HepG2 (cell line): ENCODE measurements around the gene INTS6L. TPM values are rescaled to one million over a fixed set of nuclear protein-coding genes. Genes with fewer than 3 reads are reported as not detected.

Experiments used
- ATAC-seq: fragments of 200-7000 bp; cut with Tn5 transposase; 3 replicates; pipeline ENCODE4 v1.9.1; 2020; ENCODE audit warnings: mild to moderate bottlenecking, moderate library complexity
- BruUV-seq: library from RNA; stranded (reverse); fragments of 400-500 nt; replicated peaks from 2 replicates; lab custom pipeline; 2021; lab: Mats Ljungman, UMichigan
- CTCF ChIA-PET: fragments of 300-600 bp; formaldehyde crosslinking; extraction: SDS; loops from one replicate; lab custom pipeline; 2021; ENCODE audit warnings: low total read pairs, inconsistent platforms, low intra/inter-chr PET ratio; lab: Yijun Ruan, JAX
- POLR2A ChIA-PET: fragments of 350-600 bp; sonication (Branson Sonifier 250); formaldehyde crosslinking; loops from one replicate; lab custom pipeline; 2020; ENCODE audit warnings: antibody characterized with exemption, inconsistent platforms; lab: Yijun Ruan, JAX
- DNase-seq: peaks from one replicate; pipeline ENCODE4 v3.0.0-alpha.2; 2015; ENCODE audit warnings: low spot score
- FAIRE-seq: peaks from 3 replicates; lab custom pipeline; 2011; peaks lifted over from hg19 to GRCh38; lab: Jason Lieb, UNC
- H2AFZ ChIP-seq: one replicate; pipeline ENCODE4 v1.6.1; 2011; ENCODE audit warnings: low read length, inconsistent platforms
- H3K27ac ChIP-seq: fragments of 300-600 bp; 3 replicates; pipeline ENCODE4 v1.8.0; 2011; ENCODE audit warnings: mixed run types, mild to moderate bottlenecking, mixed read lengths, low read length, inconsistent platforms; ENCODE audit not compliant: insufficient read depth; ENCODE audit errors: extremely low read length
- H3K27me3 ChIP-seq, 2 experiments: fragments of 200-600 bp in 1 of 2; 2 replicates in 1 of 2; 3 replicates in 1 of 2; pipeline versions ENCODE4 v1.6.0 to v1.8.0; 2011; ENCODE audit warnings: low read length in 2 of 2, mild to moderate bottlenecking in 2 of 2, moderate library complexity in 2 of 2, inconsistent platforms in 1 of 2; ENCODE audit not compliant: insufficient read depth in 2 of 2, control insufficient read depth in 1 of 2
- H3K36me3 ChIP-seq, 2 experiments: fragments of 200-600 bp in 1 of 2; replicated peaks in 1 of 2; 2 replicates in 1 of 2; 3 replicates in 1 of 2; pipeline versions ENCODE4 v1.5.1 to v1.8.0; 2011; ENCODE audit warnings: low read length in 2 of 2, inconsistent platforms in 1 of 2; ENCODE audit not compliant: insufficient read depth in 2 of 2, control insufficient read depth in 1 of 2
- H3K4me1 ChIP-seq: 2 replicates; pipeline ENCODE4 v1.5.1; 2012; ENCODE audit warnings: low read length, inconsistent platforms; ENCODE audit not compliant: insufficient read depth
- H3K4me2 ChIP-seq: 2 replicates; pipeline ENCODE4 v1.6.0; 2011; ENCODE audit warnings: low read depth, low read length, inconsistent platforms
- H3K4me3 ChIP-seq, 3 experiments: fragments of 200-600 bp in 1 of 3; sonication (generic), shearing (Covaris generic) in 1 of 3; replicated peaks in 1 of 3; 2 replicates each; pipeline ENCODE4 v1.5.1; 2011 to 2016; ENCODE audit warnings: low read length in 3 of 3, inconsistent platforms in 2 of 3, low read depth in 2 of 3, mild to moderate bottlenecking in 2 of 3, control low read depth in 1 of 3, mixed read lengths in 1 of 3; ENCODE audit not compliant: insufficient read depth in 1 of 3
- H3K79me2 ChIP-seq: one replicate; pipeline ENCODE4 v1.6.1; 2011; ENCODE audit warnings: low read length, inconsistent platforms; ENCODE audit not compliant: insufficient read depth
- H3K9ac ChIP-seq: 2 replicates; pipeline ENCODE4 v1.6.0; 2011; ENCODE audit warnings: mild to moderate bottlenecking, low read depth, low read length, inconsistent platforms; ENCODE audit not compliant: insufficient read depth
- H3K9me3 ChIP-seq: 2 replicates; pipeline ENCODE4 v1.5.1; 2012; ENCODE audit warnings: mild to moderate bottlenecking, low read length
- H4K20me1 ChIP-seq: 2 replicates; pipeline ENCODE4 v1.6.0; 2011; ENCODE audit warnings: inconsistent platforms, mild to moderate bottlenecking, low read length, moderate library complexity; ENCODE audit not compliant: insufficient read depth
- ATF3 ChIP-seq: sonication (generic); formaldehyde crosslinking; IDR thresholded peaks from 2 replicates; pipeline ENCODE4 v1.4.0; 2020; ENCODE audit warnings: missing genetic modification reagents
- FIP1L1 ChIP-seq: fragments of 200-400 bp; formaldehyde crosslinking; IDR thresholded peaks from 2 replicates; pipeline ENCODE4 v1.6.1; 2018; ENCODE audit warnings: low read depth, mild to moderate bottlenecking, low read length, moderate library complexity, borderline replicate concordance; ENCODE audit not compliant: insufficient read depth
- GABPA ChIP-seq, 2 experiments: IDR thresholded peaks; 2 replicates each; pipeline ENCODE4 v1.6.1; 2011 to 2016; ENCODE audit warnings: low read depth in 2 of 2, low read length in 1 of 2, missing biosample characterization in 1 of 2, missing genetic modification characterization in 1 of 2
- HES4 ChIP-seq: sonication (generic); formaldehyde crosslinking; IDR thresholded peaks from 2 replicates; pipeline ENCODE4 v1.9.0; 2021; ENCODE audit warnings: mild to moderate bottlenecking, missing genetic modification reagents, borderline replicate concordance
- HNF1B ChIP-seq: sonication (generic); formaldehyde crosslinking; IDR thresholded peaks from 2 replicates; pipeline ENCODE4 v1.5.1; 2020; ENCODE audit warnings: mild to moderate bottlenecking, moderate library complexity, missing genetic modification reagents
- KDM3A ChIP-seq: IDR thresholded peaks from 2 replicates; pipeline ENCODE4 v1.6.1; 2018; ENCODE audit warnings: low read depth, missing compliant biosample characterization
- MIER2 ChIP-seq: IDR thresholded peaks from 2 replicates; pipeline ENCODE4 v1.6.1; 2016; ENCODE audit warnings: missing biosample characterization, missing genetic modification reagents
- NCOR1 ChIP-seq: fragments of 200-600 bp; sonication (generic); IDR thresholded peaks from 2 replicates; pipeline ENCODE4 v1.7.0; 2017; ENCODE audit warnings: antibody characterized with exemption, low read length, borderline replicate concordance
- NFATC3 ChIP-seq: sonication (generic); formaldehyde crosslinking; IDR thresholded peaks from 2 replicates; pipeline ENCODE4 v1.5.1; 2020; ENCODE audit warnings: mild to moderate bottlenecking, missing genetic modification reagents
- SMAD3 ChIP-seq: sonication (generic); formaldehyde crosslinking; IDR thresholded peaks from 2 replicates; pipeline ENCODE4 v1.4.0; 2020; ENCODE audit warnings: missing genetic modification reagents
- TBL1XR1 ChIP-seq: fragments of 150-350 bp; IDR thresholded peaks from 2 replicates; pipeline ENCODE4 v1.6.1; 2014; ENCODE audit warnings: borderline replicate concordance, low read length; ENCODE audit not compliant: partially characterized antibody
- ZNF670 ChIP-seq: sonication (generic); formaldehyde crosslinking; IDR thresholded peaks from 2 replicates; pipeline ENCODE4 v1.8.0; 2022; ENCODE audit warnings: mild to moderate bottlenecking, missing genetic modification reagents, borderline replicate concordance
- ZNF746 ChIP-seq: sonication (generic); formaldehyde crosslinking; IDR thresholded peaks from 2 replicates; pipeline ENCODE4 v1.8.0; 2022; ENCODE audit warnings: mild to moderate bottlenecking, missing genetic modification reagents
- ZNF777 ChIP-seq: sonication (generic); formaldehyde crosslinking; IDR thresholded peaks from 2 replicates; pipeline ENCODE4 v1.4.0; 2020; ENCODE audit warnings: missing genetic modification reagents
- WGBS: methylation state at CpG from one replicate; pipeline ENCODE4 v1.1.6; 2017; ENCODE audit warnings: low lambda C conversion rate; 5-methylcytosine and 5-hydroxymethylcytosine counted together
- in situ Hi-C: cut with HindIII; loops from 2 replicates; pipeline ENCODE4 v1.10.0; 2017; ENCODE audit warnings: low pct_unique_long_range_greater_than_20kb; ENCODE audit not compliant: extremely low pct_ligation_motif_present
- intact Hi-C: fragments of 100-400 bp; cut with micrococcal nuclease; formaldehyde crosslinking; loops from one replicate; pipeline ENCODE4 v1.10.0; 2022; ENCODE audit not compliant: unreplicated experiment
- polyA plus RNA-seq, 8 experiments: library from polyadenylated mRNA; depleted of rRNA in 3 of 8; stranded (reverse) in 7 of 8; unstranded in 1 of 8; fragments of >200 nt; fragmentation: Illumina TruSeq in 4 of 8; extraction: Trizol in 4 of 8; gene quantifications; 2 replicates each; pipeline versions ENCODE4 v1.2.1 to v1.2.3, GENCODE V29; 2011 to 2016; ENCODE audit warnings: low read depth in 4 of 8, missing spikeins in 1 of 8, mixed read lengths in 1 of 8; ENCODE audit not compliant: insufficient read depth in 1 of 8
- total RNA-seq, 5 experiments: library from RNA; depleted of rRNA; stranded (reverse); fragments of >200 nt; fragmentation: Illumina TruSeq; extraction: Trizol; gene quantifications; 2 replicates each; pipeline ENCODE4 v1.2.3, GENCODE V29; 2016; ENCODE audit warnings: low read depth in 1 of 5
- TF ChIP-seq, protein P1 (sequence below): sonication (generic); formaldehyde crosslinking; IDR thresholded peaks from 2 replicates; pipeline ENCODE4 v1.4.0; 2020; ENCODE audit warnings: missing genetic modification reagents
- TF ChIP-seq, protein P2 (sequence below): sonication (generic); formaldehyde crosslinking; conservative IDR thresholded peaks from 2 replicates; pipeline ENCODE4 v1.8.1; 2023; ENCODE audit warnings: missing genetic modification reagents

Gene INTS6L
- total and polyA plus RNA-seq, 2 of the 13 experiments (the other 11 are each of a cell fraction or from before 2014, with no cell fraction given): not detected

- H3K4me3 ChIP-seq: no peak overlapping the region
- H3K36me3 ChIP-seq: no peaks in the 10 kb centered on the region
- ChIA-PET POLR2A (no interaction called here), CTCF (no interaction called here)
- no peaks in the 10 kb centered on the region for H4K20me1 ChIP-seq
- H3K27me3 ChIP-seq: peaks cover 0 to 7% of the 10 kb centered on the region in 2 experiments; a peak in 1 of 5 replicates
- no peaks in the 10 kb centered on the region for H3K4me1 ChIP-seq
- no peak for FAIRE-seq
- intact Hi-C loops (no loop called here), in situ Hi-C loops (no loop called here)
- H3K9ac ChIP-seq: no peak overlapping the region
- whole genome bisulfite sequencing: 49% methylated on average over 20 of the region's 20 CpGs
- BruUV-seq: no TSS peak
- H2AFZ ChIP-seq: no peak overlapping the region
- TF ChIP-seq, protein P1, sequence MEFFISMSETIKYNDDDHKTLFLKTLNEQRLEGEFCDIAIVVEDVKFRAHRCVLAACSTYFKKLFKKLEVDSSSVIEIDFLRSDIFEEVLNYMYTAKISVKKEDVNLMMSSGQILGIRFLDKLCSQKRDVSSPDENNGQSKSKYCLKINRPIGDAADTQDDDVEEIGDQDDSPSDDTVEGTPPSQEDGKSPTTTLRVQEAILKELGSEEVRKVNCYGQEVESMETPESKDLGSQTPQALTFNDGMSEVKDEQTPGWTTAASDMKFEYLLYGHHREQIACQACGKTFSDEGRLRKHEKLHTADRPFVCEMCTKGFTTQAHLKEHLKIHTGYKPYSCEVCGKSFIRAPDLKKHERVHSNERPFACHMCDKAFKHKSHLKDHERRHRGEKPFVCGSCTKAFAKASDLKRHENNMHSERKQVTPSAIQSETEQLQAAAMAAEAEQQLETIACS (CRISPR knock-in tag): no peak
- TF ChIP-seq HNF1B (CRISPR knock-in tag): no peak
- TF ChIP-seq FIP1L1: no peak
- TF ChIP-seq TBL1XR1: no peak
- no peak for TF ChIP-seq ZNF746
- no peak for TF ChIP-seq SMAD3 (CRISPR knock-in tag)
- TF ChIP-seq, protein P2, sequence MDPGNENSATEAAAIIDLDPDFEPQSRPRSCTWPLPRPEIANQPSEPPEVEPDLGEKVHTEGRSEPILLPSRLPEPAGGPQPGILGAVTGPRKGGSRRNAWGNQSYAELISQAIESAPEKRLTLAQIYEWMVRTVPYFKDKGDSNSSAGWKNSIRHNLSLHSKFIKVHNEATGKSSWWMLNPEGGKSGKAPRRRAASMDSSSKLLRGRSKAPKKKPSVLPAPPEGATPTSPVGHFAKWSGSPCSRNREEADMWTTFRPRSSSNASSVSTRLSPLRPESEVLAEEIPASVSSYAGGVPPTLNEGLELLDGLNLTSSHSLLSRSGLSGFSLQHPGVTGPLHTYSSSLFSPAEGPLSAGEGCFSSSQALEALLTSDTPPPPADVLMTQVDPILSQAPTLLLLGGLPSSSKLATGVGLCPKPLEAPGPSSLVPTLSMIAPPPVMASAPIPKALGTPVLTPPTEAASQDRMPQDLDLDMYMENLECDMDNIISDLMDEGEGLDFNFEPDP (CRISPR knock-in tag): no peak
- TF ChIP-seq NFATC3 (CRISPR knock-in tag): no peak
- no peak for TF ChIP-seq KDM3A (CRISPR knock-in tag)
- TF ChIP-seq MIER2 (CRISPR knock-in tag): no peak
- no peak for TF ChIP-seq ZNF777
- TF ChIP-seq HES4 (CRISPR knock-in tag): no peak
- TF ChIP-seq NCOR1: no peak
- no peak for TF ChIP-seq ZNF670
- no peak for TF ChIP-seq ATF3 (CRISPR knock-in tag)
- TF ChIP-seq GABPA (IDR thresholded peaks at IDR 0.05; ENCODE audit: low read depth, low read length): no peak
- no peak for TF ChIP-seq GABPA (CRISPR knock-in tag; IDR thresholded peaks at IDR 0.05; ENCODE audit: low read depth)
- no peak for DNase-seq
- H3K27ac ChIP-seq: no peak overlapping the region
- H3K9me3 ChIP-seq: no peaks in the 10 kb centered on the region
- ATAC-seq: no peak
- no peaks in the 10 kb centered on the region for H3K79me2 ChIP-seq
- no peak overlapping the region for H3K4me2 ChIP-seq
Measured at GRCh38 chrX:135522878-135523693, 2.6 kb downstream of the INTS6L start.
